GM12872 (cell line): ENCODE measurements around the gene RBBP9.

Experiments used
- TF ChIP-seq, protein P1 (sequence below): IDR thresholded peaks from 3 replicates; pipeline ENCODE4 v1.5.1; 2011; ENCODE audit warnings: low read depth, mild to moderate bottlenecking, low read length, moderate library complexity; ENCODE audit not compliant: insufficient read depth

RBBP9 gene

GRCh38 chr20:18496740-18497592 lies at the start of gene RBBP9:
TSS of gene RBBP9 (minus strand) at chr20:18497225. CDS start at chr20:18497167, 58 bp downstream.
- TF ChIP-seq, protein P1, sequence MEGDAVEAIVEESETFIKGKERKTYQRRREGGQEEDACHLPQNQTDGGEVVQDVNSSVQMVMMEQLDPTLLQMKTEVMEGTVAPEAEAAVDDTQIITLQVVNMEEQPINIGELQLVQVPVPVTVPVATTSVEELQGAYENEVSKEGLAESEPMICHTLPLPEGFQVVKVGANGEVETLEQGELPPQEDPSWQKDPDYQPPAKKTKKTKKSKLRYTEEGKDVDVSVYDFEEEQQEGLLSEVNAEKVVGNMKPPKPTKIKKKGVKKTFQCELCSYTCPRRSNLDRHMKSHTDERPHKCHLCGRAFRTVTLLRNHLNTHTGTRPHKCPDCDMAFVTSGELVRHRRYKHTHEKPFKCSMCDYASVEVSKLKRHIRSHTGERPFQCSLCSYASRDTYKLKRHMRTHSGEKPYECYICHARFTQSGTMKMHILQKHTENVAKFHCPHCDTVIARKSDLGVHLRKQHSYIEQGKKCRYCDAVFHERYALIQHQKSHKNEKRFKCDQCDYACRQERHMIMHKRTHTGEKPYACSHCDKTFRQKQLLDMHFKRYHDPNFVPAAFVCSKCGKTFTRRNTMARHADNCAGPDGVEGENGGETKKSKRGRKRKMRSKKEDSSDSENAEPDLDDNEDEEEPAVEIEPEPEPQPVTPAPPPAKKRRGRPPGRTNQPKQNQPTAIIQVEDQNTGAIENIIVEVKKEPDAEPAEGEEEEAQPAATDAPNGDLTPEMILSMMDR: no peak

DNA sequence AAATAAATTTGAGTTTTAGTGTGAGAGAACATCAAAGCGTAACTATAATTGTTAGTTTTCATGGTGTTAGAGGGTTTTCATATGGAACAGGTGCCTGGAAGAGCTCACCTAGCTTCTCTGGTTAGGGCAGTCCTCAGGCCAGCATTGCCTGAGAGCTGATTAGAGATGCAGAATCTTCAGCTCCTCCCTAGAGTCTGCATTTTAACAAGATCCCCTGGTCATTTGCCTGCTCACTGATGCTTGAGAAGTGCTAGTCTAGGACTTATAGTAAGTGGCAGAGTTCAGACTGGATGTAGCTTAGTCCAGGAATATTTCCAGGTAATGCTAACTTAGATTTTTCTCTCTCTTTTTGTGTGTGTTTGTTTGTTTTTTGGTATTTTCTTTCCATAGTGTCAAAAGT lies 48.5 kb upstream of the RBBP9 start:
- TF ChIP-seq, protein P1: no peak

GRCh38 chr20:18543932-18544331 lies 46.9 kb upstream of the RBBP9 start:
- TF ChIP-seq, protein P1: no peak

DNA sequence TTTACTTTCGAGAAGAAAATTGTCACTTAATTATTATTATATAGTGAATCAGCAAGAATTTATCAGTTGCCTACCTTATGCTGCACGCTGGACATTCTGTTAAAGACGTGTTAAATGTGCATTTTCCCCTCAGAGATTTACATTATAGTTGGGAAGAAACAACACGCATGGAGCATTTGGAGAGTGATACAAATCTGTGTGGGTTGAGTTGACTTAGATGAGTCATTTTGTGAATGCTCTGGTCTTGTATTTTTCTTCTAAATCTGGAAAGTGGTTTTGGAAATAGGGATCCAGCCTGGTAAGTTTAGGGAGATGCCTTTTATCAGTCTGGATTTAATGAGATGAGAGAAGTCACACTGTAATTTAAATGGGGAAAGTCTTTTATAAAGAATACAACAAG lies 46.2 kb upstream of the RBBP9 start:
- TF ChIP-seq, protein P1: no peak

DNA sequence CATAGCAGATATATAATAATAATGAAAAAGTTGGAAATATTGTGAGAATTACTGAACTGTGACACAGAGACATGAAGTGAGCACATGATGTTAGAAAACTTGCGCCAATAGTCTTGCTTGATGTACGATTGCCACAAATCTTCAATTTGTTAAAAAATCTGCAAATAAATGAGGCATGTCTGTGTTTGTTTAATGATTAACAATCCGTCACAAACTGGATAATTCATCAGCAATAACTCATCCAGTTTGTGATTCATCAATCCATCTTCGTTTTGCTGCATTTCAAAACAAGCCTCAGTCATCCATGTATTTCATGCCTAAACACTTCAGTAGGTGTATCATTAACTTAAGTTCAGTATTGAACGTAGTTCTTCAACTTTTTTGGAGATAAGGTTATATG lies 44.7 kb upstream of the RBBP9 start:
- TF ChIP-seq, protein P1: no peak

GRCh38 chr20:18537651-18538050 lies 40.6 kb upstream of the RBBP9 start:
- TF ChIP-seq, protein P1: no peak

DNA sequence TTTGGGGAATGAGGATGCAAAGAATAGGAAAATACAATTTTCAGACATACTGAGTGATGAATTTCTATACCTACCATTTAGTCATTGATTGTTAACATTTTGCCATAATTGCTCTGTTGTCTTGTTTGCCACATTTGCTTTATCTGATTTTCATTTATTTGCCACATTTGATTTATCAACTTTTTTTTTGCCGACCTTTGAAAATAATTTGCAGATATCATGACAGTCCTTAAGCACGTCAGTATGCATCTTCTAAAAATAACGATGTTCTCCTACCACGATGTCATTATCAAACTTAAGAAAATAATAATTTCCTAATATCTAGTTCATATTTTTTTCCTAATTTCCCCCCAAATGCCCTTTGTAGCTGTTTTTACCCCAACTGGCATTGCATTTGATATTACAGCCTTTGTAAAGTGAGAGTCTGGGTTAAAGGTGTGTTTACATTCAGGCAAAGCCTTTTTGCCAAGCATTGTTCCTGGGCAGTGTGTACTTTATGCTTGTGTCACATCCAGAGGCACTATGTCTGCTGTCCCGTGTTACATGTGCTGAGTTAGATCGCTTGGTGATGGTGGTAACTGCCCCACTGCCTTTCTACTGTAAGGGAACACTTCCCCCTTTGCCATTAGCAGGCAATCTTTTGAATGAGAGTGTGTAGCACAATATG lies 37.1 kb upstream of the RBBP9 start:
- TF ChIP-seq, protein P1: no peak
